HG02970 (cell line): ENCODE data around the gene PDE2A.
"Not testable (repeated sequence)": the region's sequence is repeated elsewhere in the genome, so short reads cannot be mapped to it uniquely, and the experiment has no call there.

Experiments used
- ATAC-seq: cut with Tn5 transposase; IDR thresholded peaks from one replicate; pipeline ENCODE4 v1.9.1; 2021; ENCODE audit warnings: mild to moderate bottlenecking, moderate library complexity, moderate number of reproducible peaks; ENCODE audit not compliant: unreplicated experiment, low FRiP score

The PDE2A gene

DNA sequence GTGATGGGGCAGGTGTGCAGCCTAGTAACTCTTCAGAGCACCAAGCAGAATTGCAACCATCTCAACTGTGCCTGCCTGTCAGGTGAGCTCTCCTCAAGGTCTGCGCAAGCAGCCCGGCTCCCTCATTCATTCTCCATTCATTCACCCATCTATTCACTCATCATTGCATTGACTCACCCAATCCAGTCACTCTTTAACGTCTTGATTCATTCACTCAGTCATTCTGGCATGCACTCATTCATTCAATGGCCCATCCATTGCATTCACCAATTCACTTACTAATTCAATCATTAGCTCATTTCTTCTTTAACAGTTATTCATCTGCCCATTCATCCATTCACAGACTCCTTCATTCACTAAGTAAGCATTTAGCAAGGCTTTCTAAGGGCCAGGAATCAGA is 111.8 kb downstream of the PDE2A start:
- ATAC-seq = no peak

DNA sequence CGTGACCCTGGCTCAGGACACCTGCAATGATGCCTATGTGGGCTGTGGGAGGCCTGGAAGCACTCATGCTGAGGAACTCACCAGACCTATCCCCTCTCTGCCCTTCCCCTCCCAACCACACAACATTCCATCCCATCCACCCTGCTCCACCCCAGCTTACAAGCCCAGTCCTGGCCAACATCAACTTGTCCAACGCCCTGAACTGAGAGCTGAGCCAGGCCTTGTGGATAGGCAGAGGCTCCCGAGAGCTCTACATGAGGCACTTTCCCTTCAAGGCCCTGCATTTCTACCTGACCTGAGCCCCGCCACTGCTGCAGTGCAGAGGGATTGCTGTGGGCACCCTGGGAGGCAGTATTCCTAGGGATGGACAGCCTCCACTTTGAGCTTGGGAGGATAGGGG is 112.4 kb downstream of the PDE2A start:
- no peak for ATAC-seq

DNA sequence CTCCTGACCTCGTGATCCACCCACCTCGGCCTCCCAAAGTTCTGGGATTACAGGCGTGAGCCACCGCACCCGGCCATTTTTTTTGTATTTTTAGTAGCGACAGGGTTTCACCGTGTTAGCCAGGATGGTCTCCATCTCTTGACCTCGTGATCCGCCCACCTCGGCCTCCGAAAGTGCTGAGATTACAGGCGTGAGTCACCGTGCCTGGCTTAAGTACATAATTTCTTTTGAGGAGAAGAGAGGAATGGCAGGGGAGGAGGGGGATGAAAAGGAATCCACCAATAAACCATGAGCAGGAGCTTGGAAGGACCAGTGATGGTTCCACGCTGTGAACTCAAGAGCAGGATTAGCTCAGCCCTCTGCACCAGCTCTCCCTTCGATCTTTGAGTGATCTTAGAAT is 113.4 kb downstream of the PDE2A start:
- ATAC-seq = not testable (repeated sequence)

DNA sequence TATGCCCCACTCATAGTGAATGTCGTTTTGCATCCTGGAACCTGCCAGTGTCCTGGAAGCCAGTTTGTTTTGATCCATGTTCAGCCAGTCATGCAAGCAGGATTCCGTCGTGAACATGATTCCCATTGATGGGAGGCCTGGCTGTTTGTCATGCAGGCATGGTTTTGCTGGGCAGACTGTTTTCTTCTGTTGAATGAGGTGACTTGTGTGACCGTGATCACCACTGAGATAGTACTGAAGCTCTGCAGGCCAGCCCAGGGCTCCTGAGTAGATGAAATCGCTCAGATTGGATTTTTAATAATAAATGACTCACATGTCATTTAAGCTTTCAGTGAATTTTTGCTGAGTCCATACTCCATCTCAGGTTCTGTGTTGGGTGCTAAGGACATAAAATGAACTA is 117.8 kb downstream of the PDE2A start:
- ATAC-seq = no peak

DNA sequence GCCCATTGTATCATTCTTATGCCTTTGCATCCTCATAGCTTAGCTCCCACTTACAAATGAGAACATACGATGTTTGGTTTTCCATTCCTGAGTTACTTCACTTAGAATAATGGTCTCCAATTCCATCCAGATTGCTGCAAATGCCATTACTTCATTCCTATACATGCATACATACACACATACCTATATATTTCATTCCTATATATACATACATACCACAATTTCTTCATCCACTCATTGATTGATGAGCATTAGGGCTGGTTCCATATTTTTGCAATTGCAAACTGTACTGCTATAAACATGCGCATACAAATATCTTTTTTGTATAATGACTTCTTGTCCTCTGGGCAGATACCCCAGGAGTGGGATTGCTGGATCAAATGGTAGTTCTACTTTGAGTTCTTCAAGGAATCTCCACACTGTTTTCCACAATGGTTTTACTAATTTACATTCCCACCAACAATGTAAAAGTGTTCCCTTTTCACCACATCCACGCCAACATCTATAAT is 119.2 kb downstream of the PDE2A start:
- not testable (repeated sequence) for ATAC-seq

DNA sequence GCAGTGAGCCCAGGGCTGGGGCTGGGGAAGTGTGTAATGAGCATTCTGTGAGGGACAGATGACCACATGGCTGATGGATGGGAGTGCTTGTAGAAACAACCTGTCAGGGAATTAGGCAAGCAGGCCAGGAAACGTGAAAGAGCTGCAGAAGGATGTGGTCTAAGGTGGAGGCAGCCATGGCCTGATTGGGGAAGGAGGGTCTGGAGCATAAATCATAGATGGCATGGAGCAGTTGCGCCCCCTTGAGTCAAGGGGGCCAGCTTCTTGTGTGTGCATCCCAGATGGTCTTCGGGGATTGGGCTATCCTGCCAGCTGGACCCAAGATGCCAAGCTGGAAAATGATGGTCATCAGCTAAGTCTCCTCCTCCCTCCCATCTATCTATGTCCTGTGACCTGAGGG is 120.5 kb downstream of the PDE2A start:
- no peak for ATAC-seq

DNA sequence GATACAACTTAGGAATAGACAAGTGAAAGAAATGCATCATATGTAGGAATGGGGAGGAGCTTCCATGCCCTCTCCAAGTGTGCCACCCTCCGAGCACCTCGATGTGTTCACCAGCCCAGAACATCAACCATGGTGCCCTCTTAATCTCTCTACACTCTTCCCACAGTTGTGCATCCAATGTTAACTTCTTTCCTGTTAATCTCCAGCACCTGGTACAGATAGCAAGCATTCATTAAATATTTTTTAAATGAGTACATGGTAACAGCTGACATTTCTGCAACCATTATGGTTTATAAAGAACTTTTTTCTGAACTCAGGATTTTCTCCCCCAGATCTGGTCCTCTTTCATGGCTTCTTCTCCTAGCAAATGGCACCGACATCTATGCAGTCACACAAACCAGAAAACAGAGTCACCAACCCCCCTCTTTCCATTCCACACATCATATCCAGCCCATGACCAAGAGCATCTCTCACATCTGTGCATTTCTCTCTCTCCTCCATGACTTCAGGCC is 121.8 kb downstream of the PDE2A start:
- no peak for ATAC-seq

DNA sequence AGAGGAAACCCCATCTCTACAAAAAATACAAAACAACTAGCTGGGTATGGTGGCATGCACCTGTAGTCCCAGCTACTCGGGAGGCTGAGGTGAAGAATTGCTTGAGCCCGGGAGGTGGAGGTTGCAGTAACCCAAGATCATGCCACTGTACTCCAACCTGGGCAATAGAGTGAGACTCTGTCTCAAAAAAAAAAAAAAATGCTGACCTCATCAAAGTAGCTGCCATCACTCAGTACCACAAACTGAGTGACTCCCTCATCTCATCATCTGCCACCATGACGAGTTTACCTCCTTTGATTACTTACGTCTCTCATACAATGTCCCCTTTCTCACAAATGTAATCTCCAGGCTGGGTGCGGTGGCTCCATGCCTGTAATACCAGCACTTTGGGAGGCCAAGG is 122.7 kb downstream of the PDE2A start:
- ATAC-seq = no peak

DNA sequence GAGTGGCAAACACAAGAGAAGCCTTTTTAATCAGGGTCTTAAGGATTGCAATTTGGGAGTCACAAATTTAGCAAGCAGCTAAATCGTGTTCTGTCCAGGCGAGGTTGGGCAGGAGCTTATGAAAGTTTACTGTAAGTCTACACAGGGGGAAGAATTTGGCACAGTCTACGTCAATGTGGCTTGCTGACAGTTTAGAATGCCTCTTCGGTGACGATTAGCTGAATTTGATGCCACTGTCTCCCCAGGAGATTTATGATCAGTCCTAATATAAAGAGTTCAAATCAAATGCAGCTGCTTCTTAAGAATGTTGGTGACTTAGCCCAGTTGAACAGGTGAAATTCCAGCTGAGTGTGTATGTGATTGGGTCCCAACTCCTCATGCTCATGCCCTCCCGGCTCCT is 125.8 kb downstream of the PDE2A start:
- no peak for ATAC-seq

DNA sequence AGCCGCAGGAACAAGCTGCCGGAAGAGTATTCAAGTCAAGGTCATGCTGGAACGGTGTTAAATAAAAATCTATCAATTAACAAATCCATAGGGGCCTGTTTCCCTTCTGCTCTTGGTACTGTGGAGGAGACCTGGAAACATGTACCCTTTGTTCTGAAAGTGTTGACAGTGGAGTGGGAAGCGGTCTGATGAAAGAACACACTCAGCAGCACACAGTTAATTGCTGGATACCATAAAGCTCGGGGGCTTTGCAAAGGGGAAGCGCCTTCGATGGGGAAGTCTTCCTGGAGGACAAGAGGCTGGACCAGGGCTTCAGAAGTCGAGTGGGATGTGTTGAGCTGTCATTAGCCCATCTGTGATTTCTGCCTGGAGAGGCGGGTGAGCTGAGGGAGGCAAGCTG is 127.4 kb downstream of the PDE2A start:
- no peak for ATAC-seq

DNA sequence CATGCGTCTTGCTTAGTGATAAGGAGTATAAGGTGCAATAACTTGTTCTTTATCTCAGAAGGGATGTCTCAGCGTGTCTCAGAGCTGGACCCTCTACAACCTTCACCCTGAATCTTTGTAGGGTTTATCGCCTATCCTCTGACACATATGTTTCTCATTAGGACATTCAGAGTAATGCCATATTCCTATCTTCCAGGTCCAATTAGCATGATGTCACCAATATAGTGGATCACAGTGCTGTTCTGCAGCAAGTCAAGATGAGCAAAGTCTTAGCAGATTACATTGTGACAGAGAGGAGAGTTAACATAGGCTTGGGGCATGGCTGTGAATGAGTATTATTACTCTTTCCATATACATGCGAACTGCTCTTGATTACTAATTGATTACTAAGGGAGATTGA is 129.6 kb downstream of the PDE2A start:
- no peak for ATAC-seq

DNA sequence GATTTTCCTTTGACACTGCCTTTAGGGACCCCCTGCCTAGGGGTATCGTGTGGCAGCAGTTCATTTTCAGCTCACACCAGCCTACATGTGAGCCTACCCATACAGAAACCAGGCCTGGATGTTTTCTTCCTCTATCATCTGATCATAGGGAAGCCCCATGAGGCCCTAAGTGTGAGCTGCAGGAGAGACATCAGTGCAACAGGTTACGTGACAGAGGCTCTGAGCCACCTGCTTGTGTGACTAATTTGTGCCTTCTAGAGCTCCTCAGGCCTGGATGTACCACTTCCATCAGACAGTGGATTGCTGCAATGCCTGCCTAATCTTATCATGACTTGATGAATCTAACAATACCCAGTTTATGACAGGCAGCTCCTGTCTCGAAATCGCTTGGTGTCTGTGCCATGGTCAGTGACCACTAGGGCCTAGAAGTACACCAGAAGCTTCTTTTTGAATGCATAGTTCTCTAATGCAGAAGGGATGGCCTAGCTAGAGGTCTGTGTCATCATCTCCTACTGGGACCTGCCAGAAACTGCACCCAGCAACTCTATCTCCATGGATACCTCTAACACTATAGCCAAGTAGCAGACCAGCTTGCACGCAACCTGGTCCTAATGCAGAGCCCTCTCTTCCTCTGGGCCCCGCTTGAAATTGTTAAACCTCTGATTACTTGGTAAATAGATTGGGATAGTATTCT is 130.2 kb downstream of the PDE2A start:
- no peak for ATAC-seq

DNA sequence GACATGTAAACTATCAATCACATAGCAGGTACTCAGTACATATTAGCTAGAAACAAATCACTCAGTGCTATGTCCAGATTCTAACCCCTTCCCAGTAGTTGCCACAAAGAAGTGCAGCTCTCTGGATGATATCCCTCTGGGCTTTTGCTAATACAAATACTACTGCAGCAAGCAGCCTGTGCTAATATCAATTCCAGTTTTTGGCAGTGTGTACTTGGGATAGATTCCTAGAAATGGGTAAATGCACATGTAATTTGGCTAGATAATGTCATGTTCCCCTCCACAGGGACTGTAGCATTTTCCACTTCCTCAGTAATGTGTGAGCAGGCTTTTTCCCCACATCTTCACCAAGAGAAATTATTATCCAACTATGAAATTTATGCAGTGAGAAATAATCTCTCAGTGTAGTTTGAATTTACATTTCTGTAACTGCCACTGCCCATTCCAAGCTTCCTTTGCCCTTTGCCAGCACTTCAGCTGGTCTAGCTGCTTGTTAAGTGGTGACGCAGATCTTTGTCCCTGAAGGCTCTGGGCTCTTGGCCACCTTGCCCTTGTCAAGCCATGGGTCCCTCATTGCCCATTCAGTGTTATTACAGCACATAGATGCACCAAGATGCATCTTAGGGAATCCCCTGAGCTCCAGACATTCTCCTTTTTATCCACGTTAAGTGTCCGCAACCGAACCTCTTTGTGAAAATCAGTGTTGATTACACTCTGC is 132.8 kb downstream of the PDE2A start:
- ATAC-seq = no peak

DNA sequence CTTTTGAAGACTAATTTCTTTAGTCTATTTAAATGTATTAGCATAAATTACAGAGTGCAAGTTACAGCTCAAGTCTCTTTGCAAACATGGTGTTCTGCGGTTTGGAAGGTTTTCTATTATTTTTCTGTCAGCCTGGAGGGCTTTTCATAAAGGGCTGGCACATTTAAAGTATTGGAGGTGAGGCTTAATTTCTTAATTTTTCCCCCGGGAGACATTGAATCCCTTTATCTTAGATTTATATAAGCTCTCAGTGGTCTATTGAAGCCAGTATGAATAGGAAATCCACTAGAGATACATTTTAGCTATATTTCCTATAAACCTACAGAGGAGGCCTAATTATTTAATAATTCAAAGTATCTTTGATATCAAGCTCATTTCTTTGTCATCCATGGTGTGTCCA is 137.2 kb downstream of the PDE2A start:
- no peak for ATAC-seq

DNA sequence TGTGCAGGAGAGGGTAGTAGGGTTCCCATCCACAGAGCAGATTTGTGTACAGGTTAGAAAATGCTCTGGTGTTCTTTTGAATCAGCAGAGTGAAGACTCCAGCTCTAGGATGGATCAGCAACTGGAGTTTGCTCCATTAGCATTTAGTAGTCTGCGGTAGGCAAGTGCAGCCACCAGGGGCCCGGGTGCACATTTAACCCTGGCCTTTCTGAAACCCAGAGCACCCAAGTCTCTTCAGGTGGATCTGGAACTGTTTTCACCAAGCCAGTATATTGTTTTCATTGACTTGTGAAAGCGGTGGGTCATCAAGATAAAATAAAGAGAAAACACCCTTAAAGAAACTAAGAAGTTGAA is 139.1 kb downstream of the PDE2A start:
- no peak for ATAC-seq

DNA sequence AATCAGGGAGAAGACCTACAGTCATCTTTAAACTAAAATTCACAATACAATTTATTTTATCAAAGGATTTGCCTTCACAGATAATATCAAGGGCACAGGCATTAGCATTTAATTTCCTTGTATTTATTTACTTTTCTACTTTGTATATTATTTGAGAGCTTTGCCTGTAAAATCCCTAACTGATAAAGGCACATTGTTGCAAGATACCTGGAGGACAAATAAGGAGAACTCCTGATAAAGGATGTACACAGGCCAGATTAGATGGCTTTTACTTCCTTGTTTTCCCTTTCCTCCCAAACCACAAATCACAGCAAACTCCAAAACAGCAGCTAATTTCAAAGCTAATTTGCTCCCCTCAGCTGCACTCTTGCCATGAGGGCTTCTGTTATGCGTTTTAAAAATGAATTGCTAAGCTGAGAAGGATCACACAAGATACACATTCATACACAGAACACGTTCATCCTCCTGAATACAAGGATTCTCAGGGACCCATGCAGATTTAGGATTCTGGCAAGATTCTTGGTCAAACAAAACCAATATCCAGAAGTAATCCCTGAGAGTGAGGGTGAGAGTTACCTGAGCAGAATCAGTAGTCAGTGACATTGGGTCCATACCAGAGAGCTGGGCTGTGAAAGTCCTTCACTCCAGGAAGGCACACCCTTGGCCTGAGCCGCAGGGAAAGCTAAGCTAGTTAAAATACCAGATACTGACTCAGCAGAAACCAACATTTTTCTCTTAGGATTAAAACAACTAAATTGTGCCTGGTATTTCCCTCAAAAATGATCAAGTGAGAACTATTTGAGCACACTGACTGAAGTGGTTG is 139.6 kb downstream of the PDE2A start:
- no peak for ATAC-seq

DNA sequence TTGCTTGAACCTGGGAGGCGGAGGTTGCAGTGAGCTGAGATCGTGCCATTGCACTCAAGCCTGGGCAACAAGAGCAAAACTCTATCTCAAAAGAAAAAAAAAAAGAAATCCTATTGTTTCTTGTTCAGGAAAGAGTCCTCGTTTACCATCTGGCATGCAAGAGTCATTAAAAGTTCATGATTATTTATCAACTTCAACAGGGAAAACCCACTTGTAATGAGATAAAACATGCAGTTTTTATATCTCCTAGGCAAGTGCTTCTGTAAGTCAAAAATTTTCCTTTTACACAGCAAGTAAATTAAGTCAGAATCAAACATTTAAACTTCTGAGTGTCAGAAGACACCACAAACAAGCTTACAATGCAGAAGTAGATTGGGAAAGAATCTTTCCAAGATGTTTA is 145.2 kb downstream of the PDE2A start:
- ATAC-seq = no peak

DNA sequence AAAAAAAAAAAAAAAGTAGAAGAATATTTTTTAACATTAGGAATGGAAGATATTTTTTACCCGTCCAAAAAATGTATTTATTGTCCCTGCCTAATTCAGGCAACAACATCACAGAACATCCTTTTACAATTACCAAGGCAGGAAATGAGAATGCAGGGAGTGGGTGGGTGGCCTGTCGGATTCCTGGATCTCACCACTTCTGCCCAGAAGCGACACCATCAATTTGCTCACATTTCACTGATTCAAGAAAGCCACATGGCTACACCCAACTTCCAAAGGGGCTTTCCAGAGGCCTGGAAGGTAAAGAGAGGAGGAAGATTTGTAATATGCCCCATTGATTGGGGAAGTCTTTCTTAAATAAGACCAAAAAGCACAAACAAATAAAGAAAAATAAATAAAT is 146.1 kb downstream of the PDE2A start:
- no peak for ATAC-seq
